Activated B cell treated with CpG ODN at 0.5 μM for 24 hours (primary cell): ENCODE results near the gene PRKCZ. TPM values are rescaled to one million over a fixed set of nuclear protein-coding genes. Genes with fewer than 3 reads are reported as not detected.

Experiments used
- ATAC-seq: fragments of 200-7000 bp; cut with Tn5 transposase; one replicate; pipeline ENCODE4 v1.10.0; 2021; ENCODE audit warnings: low read depth, mild to moderate bottlenecking, moderate library complexity
- CTCF ChIA-PET: fragments of 350-600 bp; sonication (Branson Sonifier 250); formaldehyde crosslinking; loops from one replicate; lab custom pipeline; 2021; ENCODE audit warnings: antibody characterized with exemption; lab: Charles Lee
- POLR2A ChIA-PET: fragments of 350-600 bp; sonication (Branson Sonifier 250); formaldehyde crosslinking; loops from one replicate; lab custom pipeline; 2021; ENCODE audit warnings: antibody characterized with exemption; lab: Charles Lee
- DNase-seq: peaks from one replicate; pipeline ENCODE4 v3.0.0; 2022
- H3K27ac Mint-ChIP-seq: one replicate; pipeline ENCODE4 v1.8.0; 2020; ENCODE audit warnings: mixed read lengths
- H3K27me3 Mint-ChIP-seq: one replicate; pipeline ENCODE4 v1.8.0; 2021; ENCODE audit warnings: mixed read lengths
- H3K36me3 Mint-ChIP-seq: one replicate; pipeline ENCODE4 v1.8.0; 2021; ENCODE audit warnings: low read depth, mixed read lengths
- H3K4me1 Mint-ChIP-seq: one replicate; pipeline ENCODE4 v1.8.0; 2021; ENCODE audit warnings: mixed read lengths
- H3K4me3 Mint-ChIP-seq: one replicate; pipeline ENCODE4 v1.8.0; 2020; ENCODE audit warnings: mild to moderate bottlenecking, mixed read lengths
- H3K9me3 Mint-ChIP-seq: one replicate; pipeline ENCODE4 v1.8.0; 2020; ENCODE audit warnings: mixed read lengths
- CTCF ChIP-seq: fragments of 200-600 bp; IDR thresholded peaks from one replicate; pipeline ENCODE4 v1.8.0; 2022; ENCODE audit warnings: antibody characterized with exemption, mild to moderate bottlenecking
- intact Hi-C: fragments of 100-400 bp; cut with micrococcal nuclease; formaldehyde crosslinking; loops from one replicate; pipeline ENCODE4 v1.15.1; 2024
- total RNA-seq: library from RNA; stranded (reverse); gene quantifications from 2 replicates; pipeline ENCODE4 v1.2.3, GENCODE V29; 2022

Gene PRKCZ
- total RNA-seq, 1 donor from 2014 or later, result 28.5 TPM

GRCh38 chr1:2233997-2234761, 184.0 kb downstream of the PRKCZ start:
- ChIA-PET CTCF (interaction anchor here (0.9 to 1.9 kb wide), 3 partner anchors 77 to 147 kb away, joined by 3 to 6 read pairs (median 3); no protein-coding TSS in a partner anchor), POLR2A (interaction anchor here (0.7 to 3.4 kb wide), 17 partner anchors 9 to 351 kb away, joined by 3 to 39 read pairs (median 5); partner anchors contain the start of gene FAAP20)
- Mint-ChIP-seq H3K27ac (peak overlapping the region; percentile 91), H3K4me3 (peak overlapping the region; percentile 76), H3K27me3 (no peaks in the 10 kb centered on the region), H3K9me3 (no peaks in the 10 kb centered on the region), H3K36me3 (peaks cover 10% of the 10 kb centered on the region), H3K4me1 (peaks cover 87% of the 10 kb centered on the region)
- ATAC-seq (peak; percentile 81), DNase-seq (no peak)
- intact Hi-C loops, result loop anchor here (1.0 to 2.0 kb wide), 3 partner anchors 12 to 77 kb away; no protein-coding TSS in a partner anchor
- TF ChIP-seq CTCF, result no peak

- ChIA-PET POLR2A (interaction anchor here (0.7 to 3.4 kb wide), 17 partner anchors 9 to 350 kb away, joined by 3 to 39 read pairs (median 5); partner anchors contain the start of gene FAAP20), CTCF (interaction anchor here (1.0 to 1.9 kb wide), 2 partner anchors 77 to 146 kb away, joined by 3 to 6 read pairs; no protein-coding TSS in a partner anchor)
- ATAC-seq, result peak; percentile 38
- Mint-ChIP-seq H3K4me3 (peak overlapping the region; percentile 76), H3K36me3 (peaks cover 7% of the 10 kb centered on the region), H3K4me1 (peaks cover 86% of the 10 kb centered on the region), H3K9me3 (no peaks in the 10 kb centered on the region), H3K27me3 (no peaks in the 10 kb centered on the region), H3K27ac (peak overlapping the region; percentile 91)
- no peak for TF ChIP-seq CTCF
- DNase-seq, result no peak
- intact Hi-C loops, result loop anchor here (1.0 to 2.0 kb wide), 3 partner anchors 12 to 76 kb away; no protein-coding TSS in a partner anchor
Measured at GRCh38 chr1:2234762-2235113, 184.5 kb downstream of the PRKCZ start.

Other genes starting within 250 kb of the PRKCZ start
- 266 and 302 TPM in 2 replicates for gene GNB1, start 159.3 kb upstream of the PRKCZ start, total RNA-seq
- gene CALML6, start 135.2 kb upstream of the PRKCZ start, total RNA-seq, result 0.73 and 1.3 TPM in 2 replicates
- gene TMEM52, start 131.1 kb upstream of the PRKCZ start, total RNA-seq, result 0.29 and 0.51 TPM in 2 replicates
- gene CFAP74, start 46.6 kb upstream of the PRKCZ start, total RNA-seq, result not detected in 2 replicates
- not detected in 2 replicates for gene GABRD, start 31.1 kb upstream of the PRKCZ start, total RNA-seq
- 73.7 and 83.9 TPM in 2 replicates for gene FAAP20, start 144.4 kb downstream of the PRKCZ start, total RNA-seq
- 37.2 and 37.6 TPM in 2 replicates for gene SKI, start 177.9 kb downstream of the PRKCZ start, total RNA-seq